H1 (cell line): ENCODE measurements around the gene PFN2. TPM values are rescaled to one million over a fixed set of nuclear protein-coding genes. Genes with fewer than 3 reads are reported as not detected.

Experiments used
- CTCF ChIA-PET: fragments of 300-600 bp; sonication (Branson Sonifier 250); formaldehyde crosslinking; loops from one replicate; lab custom pipeline; 2021; ENCODE audit not compliant: partially characterized antibody; lab: Charles Lee
- POLR2A ChIA-PET: fragments of 300-600 bp; sonication (Branson Sonifier 250); formaldehyde crosslinking; loops from one replicate; lab custom pipeline; 2021; ENCODE audit warnings: inconsistent platforms; ENCODE audit not compliant: partially characterized antibody; lab: Charles Lee
- DNase-seq, 2 experiments: peaks; one replicate each; pipeline versions ENCODE4 v3.0.0 to v3.0.0-alpha.2; 2010 to 2022; ENCODE audit warnings: low spot score in 2 of 2, low read depth in 1 of 2, mixed read lengths in 1 of 2
- FAIRE-seq: peaks from 2 replicates; lab custom pipeline; 2011; peaks lifted over from hg19 to GRCh38; lab: Jason Lieb, UNC
- H2AFZ ChIP-seq: 2 replicates; pipeline ENCODE4 v1.8.1; 2012; ENCODE audit warnings: low read length, inconsistent platforms
- H2AK5ac ChIP-seq: 2 replicates; pipeline ENCODE4 v1.6.1; 2013; ENCODE audit warnings: low read depth, low read length
- H2BK120ac ChIP-seq: replicated peaks from 2 replicates; pipeline ENCODE3; 2013; ENCODE audit warnings: low read depth, low read length, inconsistent platforms
- H2BK12ac ChIP-seq: 2 replicates; pipeline ENCODE4 v1.6.1; 2013; ENCODE audit warnings: low read depth, low read length
- H2BK15ac ChIP-seq: 2 replicates; pipeline ENCODE4 v1.6.1; 2013; ENCODE audit warnings: low read length
- H2BK20ac ChIP-seq: 2 replicates; pipeline ENCODE4 v1.6.1; 2013; ENCODE audit warnings: low read length
- H2BK5ac ChIP-seq: 2 replicates; pipeline ENCODE4 v1.6.1; 2013; ENCODE audit warnings: low read depth, low read length
- H3K14ac ChIP-seq: 2 replicates; pipeline ENCODE4 v1.6.1; 2013; ENCODE audit warnings: inconsistent platforms; ENCODE audit not compliant: insufficient read length
- H3K18ac ChIP-seq: 2 replicates; pipeline ENCODE4 v1.6.1; 2013; ENCODE audit warnings: low read length; ENCODE audit errors: extremely low read depth
- H3K23ac ChIP-seq: 2 replicates; pipeline ENCODE4 v1.6.1; 2013; ENCODE audit warnings: inconsistent platforms; ENCODE audit not compliant: insufficient read length
- H3K23me2 ChIP-seq: 2 replicates; pipeline ENCODE4 v1.6.1; 2013; ENCODE audit warnings: low read depth, low read length
- H3K27ac ChIP-seq: 2 replicates; pipeline ENCODE4 v1.6.1; 2011; ENCODE audit warnings: low read depth, low read length, inconsistent platforms
- H3K27me3 ChIP-seq, 4 experiments: replicated peaks in 1 of 4; 1 replicate in 1 of 4; 2 replicates in 3 of 4; pipeline versions ENCODE4 v1.6.1 to v1.8.1; 2011 to 2013; ENCODE audit warnings: low read length in 3 of 4, mild to moderate bottlenecking in 3 of 4, inconsistent platforms in 2 of 4, mixed read lengths in 2 of 4, moderate library complexity in 1 of 4; ENCODE audit not compliant: control insufficient read depth in 3 of 4, insufficient read depth in 3 of 4; ENCODE audit errors: extremely low read depth in 1 of 4
- H3K36me3 ChIP-seq, 4 experiments: 2 replicates each; pipeline versions ENCODE4 v1.6.1 to v1.8.1; 2011 to 2013; ENCODE audit warnings: mild to moderate bottlenecking in 4 of 4, low read length in 3 of 4, moderate library complexity in 2 of 4, control low read depth in 1 of 4, inconsistent platforms in 1 of 4; ENCODE audit not compliant: insufficient read depth in 4 of 4, control insufficient read depth in 2 of 4
- H3K4ac ChIP-seq: replicated peaks from 2 replicates; pipeline ENCODE3; 2013; ENCODE audit warnings: low read length, low read depth, mixed read lengths, inconsistent platforms; ENCODE audit not compliant: insufficient read length
- H3K4me1 ChIP-seq, 4 experiments: replicated peaks in 1 of 4; 1 replicate in 1 of 4; 2 replicates in 3 of 4; pipeline versions ENCODE4 v1.6.1 to v1.8.1; 2011 to 2013; ENCODE audit warnings: low read length in 3 of 4, inconsistent platforms in 2 of 4, mixed read lengths in 1 of 4; ENCODE audit not compliant: insufficient read depth in 4 of 4, control insufficient read depth in 3 of 4
- H3K4me2 ChIP-seq, 2 experiments: 2 replicates each; pipeline versions ENCODE4 v1.6.1 to v1.8.1; 2011 to 2013; ENCODE audit warnings: low read depth in 2 of 2, low read length in 2 of 2, control low read depth in 1 of 2, inconsistent platforms in 1 of 2, mild to moderate bottlenecking in 1 of 2; ENCODE audit not compliant: insufficient read depth in 1 of 2
- H3K4me3 ChIP-seq, 4 experiments: fragments of 200-600, 300-600 bp in 1 of 4; sonication (generic), shearing (Covaris generic), sonication (Bioruptor Twin) in 1 of 4; 2 replicates each; pipeline versions ENCODE4 v1.5.1 to v1.8.1; 2011 to 2016; ENCODE audit warnings: low read length in 4 of 4, low read depth in 3 of 4, control low read depth in 2 of 4, inconsistent platforms in 2 of 4, mild to moderate bottlenecking in 2 of 4, mixed read lengths in 1 of 4, moderate library complexity in 1 of 4; ENCODE audit not compliant: insufficient read depth in 2 of 4; ENCODE audit errors: extremely low read depth in 1 of 4
- H3K56ac ChIP-seq: replicated peaks from 2 replicates; pipeline ENCODE3; 2013; ENCODE audit warnings: low read depth, mild to moderate bottlenecking, mixed read lengths, low read length, inconsistent platforms; ENCODE audit not compliant: insufficient read length
- H3K79me1 ChIP-seq: 2 replicates; pipeline ENCODE4 v1.6.1; 2013; ENCODE audit warnings: low read depth, low read length, control low read depth
- H3K79me2 ChIP-seq, 2 experiments: 2 replicates each; pipeline versions ENCODE4 v1.6.1 to v1.8.1; 2012 to 2013; ENCODE audit warnings: low read length in 2 of 2, mild to moderate bottlenecking in 2 of 2, inconsistent platforms in 1 of 2; ENCODE audit not compliant: insufficient read depth in 2 of 2, control insufficient read depth in 1 of 2
- H3K9ac ChIP-seq, 4 experiments: replicated peaks in 1 of 4; 1 replicate in 1 of 4; 2 replicates in 3 of 4; pipeline versions ENCODE4 v1.6.1 to v1.8.1; 2011 to 2013; ENCODE audit warnings: low read depth in 3 of 4, low read length in 3 of 4, control low read depth in 2 of 4, mild to moderate bottlenecking in 2 of 4, moderate library complexity in 2 of 4, inconsistent platforms in 1 of 4; ENCODE audit errors: extremely low read depth in 1 of 4
- H3K9me3 ChIP-seq, 2 experiments: 2 replicates each; pipeline versions ENCODE4 v1.6.1 to v1.8.1; 2012 to 2013; ENCODE audit warnings: mild to moderate bottlenecking in 2 of 2, moderate library complexity in 2 of 2, control low read depth in 1 of 2, inconsistent platforms in 1 of 2, low read depth in 1 of 2, low read length in 1 of 2, mixed read lengths in 1 of 2; ENCODE audit not compliant: insufficient read depth in 2 of 2
- H4K20me1 ChIP-seq, 2 experiments: replicated peaks in 1 of 2; 2 replicates each; pipeline versions ENCODE3 to v1.8.1; 2011 to 2013; ENCODE audit warnings: inconsistent platforms in 2 of 2, low read length in 2 of 2, mild to moderate bottlenecking in 1 of 2; ENCODE audit not compliant: insufficient read depth in 2 of 2, control insufficient read depth in 1 of 2
- H4K5ac ChIP-seq: 2 replicates; pipeline ENCODE4 v1.6.1; 2013; ENCODE audit warnings: low read length, low read depth, mixed read lengths, inconsistent platforms; ENCODE audit not compliant: insufficient read length
- H4K8ac ChIP-seq: 2 replicates; pipeline ENCODE4 v1.8.0; 2013; ENCODE audit warnings: mild to moderate bottlenecking, moderate library complexity, low read length, inconsistent platforms; ENCODE audit not compliant: insufficient read depth; ENCODE audit errors: extremely low read depth
- H4K91ac ChIP-seq: replicated peaks from 2 replicates; pipeline ENCODE3; 2013; ENCODE audit warnings: low read length, mixed read lengths, inconsistent platforms; ENCODE audit not compliant: insufficient read length
- CBX8 ChIP-seq: fragments of 300-800, 300-1000 bp; sonication (generic); IDR thresholded peaks from 2 replicates; pipeline ENCODE4 v1.7.1; 2016; ENCODE audit warnings: low read depth, low read length, borderline replicate concordance
- CREB1 ChIP-seq: IDR thresholded peaks from 2 replicates; pipeline ENCODE4 v1.6.1; 2012; ENCODE audit warnings: inconsistent platforms
- EP300 ChIP-seq, 2 experiments: IDR thresholded peaks; 1 replicate in 1 of 2; 2 replicates in 1 of 2; pipeline ENCODE4 v1.6.1; 2011 to 2012; ENCODE audit warnings: low read depth in 2 of 2, low read length in 2 of 2, mild to moderate bottlenecking in 2 of 2, borderline replicate concordance in 1 of 2, inconsistent platforms in 1 of 2, moderate library complexity in 1 of 2
- HDAC6 ChIP-seq: IDR thresholded peaks from one replicate; pipeline ENCODE4 v1.7.1; 2012; ENCODE audit warnings: low read depth, mild to moderate bottlenecking, inconsistent platforms, low read length, moderate library complexity
- JUN ChIP-seq: IDR thresholded peaks from 2 replicates; pipeline ENCODE4 v1.6.1; 2011; ENCODE audit warnings: low read depth, mild to moderate bottlenecking, improper control_type of control experiment, low read length
- JUND ChIP-seq: IDR thresholded peaks from 2 replicates; pipeline ENCODE4 v1.6.1; 2011; ENCODE audit warnings: mild to moderate bottlenecking, improper control_type of control experiment, low read length
- NRF1 ChIP-seq: IDR thresholded peaks from 2 replicates; pipeline ENCODE4 v1.6.1; 2011; ENCODE audit warnings: mild to moderate bottlenecking, low read depth, low read length, improper control_type of control experiment
- POLR2A ChIP-seq, 2 experiments: IDR thresholded peaks; 1 replicate in 1 of 2; 2 replicates in 1 of 2; pipeline ENCODE4 v1.6.1; 2011; ENCODE audit warnings: low read depth in 2 of 2, low read length in 2 of 2, mild to moderate bottlenecking in 2 of 2; ENCODE audit errors: control extremely low read depth in 1 of 2
- SUZ12 ChIP-seq: fragments of 200-600 bp; sonication (generic); IDR thresholded peaks from 2 replicates; pipeline ENCODE4 v1.6.1; 2012; ENCODE audit warnings: mild to moderate bottlenecking, inconsistent platforms, low read length, moderate library complexity, mixed read lengths
- TAF7 ChIP-seq: optimal IDR thresholded peaks from 2 replicates; pipeline ENCODE3; 2011; ENCODE audit warnings: low read depth, mild to moderate bottlenecking, inconsistent platforms, low read length, moderate library complexity, borderline replicate concordance
- TCF12 ChIP-seq: IDR thresholded peaks from 2 replicates; pipeline ENCODE4 v1.6.1; 2011; ENCODE audit warnings: low read depth, mild to moderate bottlenecking, low read length
- WGBS, 2 experiments: shearing (Covaris generic) in 1 of 2; methylation state at CpG; one replicate each; pipeline versions ENCODE4 v1.1.6 to v1.1.7; 2013 to 2015; ENCODE audit warnings: low lambda C conversion rate in 2 of 2, mixed read lengths in 2 of 2, inconsistent platforms in 1 of 2, low coverage in 1 of 2, missing lambda C conversion rate in 1 of 2; ENCODE audit not compliant: insufficient replicate concordance in 2 of 2, insufficient coverage in 1 of 2, insufficient read length in 1 of 2; ENCODE audit errors: extremely low coverage in 1 of 2, missing lambda C conversion rate in 1 of 2; 5-methylcytosine and 5-hydroxymethylcytosine counted together
- polyA plus RNA-seq, 7 experiments: library from polyadenylated mRNA; depleted of rRNA in 3 of 7; stranded (reverse) in 5 of 7; unstranded in 2 of 7; fragments of >200 nt in 5 of 7; fragments of 200-250 nt in 2 of 7; gene quantifications; 1 replicate in 5 of 7; 2 replicates in 1 of 7; 4 replicates in 1 of 7; pipeline versions ENCODE4 v1.2.1 to v1.2.3, GENCODE V29; 2011 to 2013; ENCODE audit warnings: missing spikeins in 2 of 7, mixed read lengths in 2 of 7
- total RNA-seq: library from RNA; stranded (reverse); fragmentation: NEBNext Ultra II Directional; extraction: Animal tissue kit (Norgen Biotek cat#: 25700); gene quantifications from 2 replicates; pipeline ENCODE4 v1.2.1, GENCODE V29; 2021
- TF ChIP-seq, protein P1 (sequence below): IDR thresholded peaks from 2 replicates; pipeline ENCODE4 v1.6.1; 2012; ENCODE audit warnings: inconsistent platforms
- TF ChIP-seq, protein P2 (sequence below): IDR thresholded peaks from 2 replicates; pipeline ENCODE4 v1.6.1; 2012; ENCODE audit warnings: inconsistent platforms

Gene PFN2
- total and polyA plus RNA-seq, 2 of the 8 experiments (the other 6 are each of a cell fraction or from before 2014, with no cell fraction given) = 175 to 311 TPM

DNA sequence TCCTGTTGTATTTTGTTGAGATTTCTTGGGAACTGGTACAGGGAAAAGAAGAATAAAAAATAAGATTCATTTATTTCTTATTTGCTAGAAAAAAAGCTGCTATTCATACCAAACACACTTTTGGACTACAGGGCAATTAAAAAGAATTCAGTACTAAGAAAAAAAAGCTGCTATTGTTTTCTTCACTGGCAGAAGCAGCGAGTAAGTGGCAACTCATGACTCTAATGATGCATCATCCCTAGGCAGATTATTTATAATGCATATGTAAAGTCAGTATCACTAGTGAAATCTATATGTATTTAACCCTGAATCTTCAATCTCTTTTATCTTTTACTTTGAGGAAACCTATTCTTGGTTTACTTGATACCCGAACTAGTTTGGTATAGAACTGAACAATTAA lies 15.2 kb downstream of the PFN2 start:
- H3K4ac ChIP-seq = no peak overlapping the region
- H3K56ac ChIP-seq = no peak overlapping the region
- H4K5ac ChIP-seq = no peak overlapping the region
- H3K4me1 ChIP-seq = peaks cover 0 to 4% (median 2%) of the 10 kb centered on the region in 4 experiments; a peak in 3 of 7 replicates
- no peak overlapping the region for H3K18ac ChIP-seq
- H2BK15ac ChIP-seq = no peak overlapping the region
- no peak overlapping the region for H2BK12ac ChIP-seq
- H3K23ac ChIP-seq = no peak overlapping the region
- H3K23me2 ChIP-seq = no peaks in the 10 kb centered on the region
- H3K79me2 ChIP-seq = peaks cover 0 to 24% of the 10 kb centered on the region in 2 experiments; a peak in 2 of 4 replicates
- no peak overlapping the region for H2BK20ac ChIP-seq
- H4K20me1 ChIP-seq = peaks cover 2 to 5% of the 10 kb centered on the region in 2 experiments
- H3K27me3 ChIP-seq = no peaks in the 10 kb centered on the region
- H3K9me3 ChIP-seq = no peaks in the 10 kb centered on the region
- H3K79me1 ChIP-seq = no peaks in the 10 kb centered on the region
- no peak overlapping the region for H2BK120ac ChIP-seq
- DNase-seq (no peak), FAIRE-seq (no peak)
- no peak overlapping the region for H3K27ac ChIP-seq
- H2AFZ ChIP-seq = no peak overlapping the region
- WGBS, 2 experiments = 79% methylated on average over 2 of the region's 2 CpGs; no CpG with 5 or more reads in 1 of the 2 experiments
- POLR2A ChIA-PET = interaction anchor here (0.9 to 3.1 kb wide), 4 partner anchors 15 to 229 kb away, joined by 3 to 10 read pairs (median 3); no protein-coding TSS in a partner anchor
- H4K91ac ChIP-seq = no peak overlapping the region
- no peak overlapping the region for H3K9ac ChIP-seq
- no peak overlapping the region for H3K4me3 ChIP-seq
- H2BK5ac ChIP-seq = no peak overlapping the region
- no peak overlapping the region for H3K4me2 ChIP-seq
- H3K36me3 ChIP-seq = peaks cover 0 to 9% (median 2%) of the 10 kb centered on the region in 4 experiments; a peak in 3 of 8 replicates
- no peak overlapping the region for H2AK5ac ChIP-seq
- no peak overlapping the region for H4K8ac ChIP-seq
- H3K14ac ChIP-seq = no peak overlapping the region
- CTCF ChIA-PET = interaction anchor here (0.7 to 2.0 kb wide), 9 partner anchors 10 to 285 kb away, joined by 3 to 10 read pairs (median 3); partner anchors contain the start of gene PFN2
- TF ChIP-seq, protein P1, sequence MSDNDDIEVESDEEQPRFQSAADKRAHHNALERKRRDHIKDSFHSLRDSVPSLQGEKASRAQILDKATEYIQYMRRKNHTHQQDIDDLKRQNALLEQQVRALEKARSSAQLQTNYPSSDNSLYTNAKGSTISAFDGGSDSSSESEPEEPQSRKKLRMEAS = no peak
- TF ChIP-seq HDAC6 (no peak), NRF1 (no peak), CREB1 (no peak), CBX8 (no peak), POLR2A (IDR thresholded peaks at IDR 0.05; ENCODE audit: control extremely low read depth in 1 of 2, low read depth in 2 of 2, low read length in 2 of 2) (no peak), SUZ12 (no peak), TCF12 (no peak), TAF7 (no peak), JUND (no peak), EP300 (IDR thresholded peaks at IDR 0.05; ENCODE audit: borderline replicate concordance in 1 of 2, low read depth in 2 of 2, low read length in 2 of 2) (no peak), JUN (no peak)
- TF ChIP-seq, protein P2, sequence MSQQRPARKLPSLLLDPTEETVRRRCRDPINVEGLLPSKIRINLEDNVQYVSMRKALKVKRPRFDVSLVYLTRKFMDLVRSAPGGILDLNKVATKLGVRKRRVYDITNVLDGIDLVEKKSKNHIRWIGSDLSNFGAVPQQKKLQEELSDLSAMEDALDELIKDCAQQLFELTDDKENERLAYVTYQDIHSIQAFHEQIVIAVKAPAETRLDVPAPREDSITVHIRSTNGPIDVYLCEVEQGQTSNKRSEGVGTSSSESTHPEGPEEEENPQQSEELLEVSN = no peak
